Nephron progenitor cell (in vitro differentiated cells): Measurements from ENCODE around the gene ANO4.

Source experiments
- DNase-seq: peaks from one replicate; pipeline ENCODE4 v3.0.0; 2021
- H3K27ac Mint-ChIP-seq: 2 replicates; pipeline ENCODE4 v1.8.0; 2021; ENCODE audit warnings: mild to moderate bottlenecking, moderate library complexity, mixed read lengths
- H3K27me3 Mint-ChIP-seq: 2 replicates; pipeline ENCODE4 v1.8.0; 2021; ENCODE audit warnings: mild to moderate bottlenecking, low read depth, mixed read lengths; ENCODE audit not compliant: poor library complexity
- H3K36me3 Mint-ChIP-seq: 2 replicates; pipeline ENCODE4 v1.8.0; 2021; ENCODE audit warnings: low read depth, mixed read lengths
- H3K4me1 Mint-ChIP-seq: 2 replicates; pipeline ENCODE4 v1.8.0; 2021; ENCODE audit warnings: mixed read lengths
- H3K4me3 Mint-ChIP-seq: 2 replicates; pipeline ENCODE4 v1.8.0; 2021; ENCODE audit warnings: mild to moderate bottlenecking, moderate library complexity, mixed read lengths
- H3K9me3 Mint-ChIP-seq: 2 replicates; pipeline ENCODE4 v1.8.0; 2021; ENCODE audit warnings: mild to moderate bottlenecking, moderate library complexity, mixed read lengths
- TF ChIP-seq, protein P1 (sequence below): fragments of 200-600 bp; sonication (generic); IDR thresholded peaks from 2 replicates; pipeline ENCODE4 v1.5.0; 2021; ENCODE audit warnings: antibody characterized with exemption

ANO4 gene

DNA sequence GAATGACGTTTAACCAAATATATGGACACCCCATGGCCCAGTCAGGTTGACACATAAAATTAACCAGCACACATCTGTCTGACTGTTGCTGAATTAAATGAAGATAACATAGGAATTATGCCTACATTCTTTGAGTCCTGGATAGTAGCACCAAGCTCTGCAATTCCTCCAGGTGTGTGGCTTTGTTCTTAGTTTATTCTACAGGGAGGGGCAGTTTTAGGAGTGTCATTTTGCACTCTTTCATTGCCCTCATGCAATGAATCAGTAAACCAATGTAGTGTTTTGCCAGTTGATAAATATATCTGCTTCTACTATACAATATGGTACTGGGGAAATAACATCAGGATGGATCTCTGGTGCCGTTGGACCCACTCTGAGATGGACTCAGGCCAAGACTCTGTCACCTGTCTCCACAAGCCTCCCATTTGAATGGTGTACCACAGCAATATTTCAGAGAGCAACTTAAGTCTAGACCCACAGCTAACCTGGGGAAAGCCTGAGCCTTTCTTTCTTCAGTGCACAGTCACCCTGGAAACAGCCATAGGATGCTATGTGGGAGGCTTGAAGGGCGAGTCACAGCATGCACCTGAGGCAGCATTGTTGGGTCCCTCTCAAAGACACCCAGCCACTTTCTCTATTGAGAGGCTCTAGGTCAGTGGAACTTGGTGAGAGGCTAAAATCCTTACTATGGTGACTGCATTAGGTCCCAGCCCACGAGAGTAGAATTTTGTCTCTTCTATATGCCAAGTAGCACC is 73.2 kb downstream of the ANO4 start:
- Mint-ChIP-seq H3K27ac (no peak overlapping the region), H3K4me1 (no peaks in the 10 kb centered on the region), H3K27me3 (no peaks in the 10 kb centered on the region), H3K36me3 (no peaks in the 10 kb centered on the region), H3K4me3 (no peak overlapping the region), H3K9me3 (no peaks in the 10 kb centered on the region)
- no peak for DNase-seq
- TF ChIP-seq, protein P1, sequence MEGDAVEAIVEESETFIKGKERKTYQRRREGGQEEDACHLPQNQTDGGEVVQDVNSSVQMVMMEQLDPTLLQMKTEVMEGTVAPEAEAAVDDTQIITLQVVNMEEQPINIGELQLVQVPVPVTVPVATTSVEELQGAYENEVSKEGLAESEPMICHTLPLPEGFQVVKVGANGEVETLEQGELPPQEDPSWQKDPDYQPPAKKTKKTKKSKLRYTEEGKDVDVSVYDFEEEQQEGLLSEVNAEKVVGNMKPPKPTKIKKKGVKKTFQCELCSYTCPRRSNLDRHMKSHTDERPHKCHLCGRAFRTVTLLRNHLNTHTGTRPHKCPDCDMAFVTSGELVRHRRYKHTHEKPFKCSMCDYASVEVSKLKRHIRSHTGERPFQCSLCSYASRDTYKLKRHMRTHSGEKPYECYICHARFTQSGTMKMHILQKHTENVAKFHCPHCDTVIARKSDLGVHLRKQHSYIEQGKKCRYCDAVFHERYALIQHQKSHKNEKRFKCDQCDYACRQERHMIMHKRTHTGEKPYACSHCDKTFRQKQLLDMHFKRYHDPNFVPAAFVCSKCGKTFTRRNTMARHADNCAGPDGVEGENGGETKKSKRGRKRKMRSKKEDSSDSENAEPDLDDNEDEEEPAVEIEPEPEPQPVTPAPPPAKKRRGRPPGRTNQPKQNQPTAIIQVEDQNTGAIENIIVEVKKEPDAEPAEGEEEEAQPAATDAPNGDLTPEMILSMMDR = no peak

DNA sequence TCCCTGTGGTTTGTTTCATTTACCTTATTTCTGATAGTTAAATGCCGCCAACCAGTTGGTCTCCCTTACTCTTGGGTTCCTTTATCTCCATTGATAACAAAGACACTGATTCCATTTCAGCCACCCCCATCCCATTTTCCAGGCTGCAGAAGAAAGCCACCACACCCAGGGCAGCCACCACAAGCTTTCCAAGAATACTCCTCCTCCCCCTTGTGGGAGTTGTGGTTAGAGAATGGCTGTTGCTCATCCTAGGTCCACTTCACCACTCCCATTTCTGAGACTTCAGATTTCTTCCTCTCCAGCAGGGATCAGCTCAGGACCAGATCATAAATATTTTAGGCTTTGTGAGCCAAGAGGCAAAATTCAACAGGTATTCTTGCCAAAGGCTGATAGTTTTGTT is 73.9 kb downstream of the ANO4 start:
- Mint-ChIP-seq H3K9me3 (peaks cover 5% of the 10 kb centered on the region), H3K4me3 (no peak overlapping the region), H3K36me3 (no peaks in the 10 kb centered on the region), H3K27me3 (peaks cover 2% of the 10 kb centered on the region), H3K4me1 (no peaks in the 10 kb centered on the region), H3K27ac (no peak overlapping the region)
- TF ChIP-seq, protein P1 = no peak
- no peak for DNase-seq

DNA sequence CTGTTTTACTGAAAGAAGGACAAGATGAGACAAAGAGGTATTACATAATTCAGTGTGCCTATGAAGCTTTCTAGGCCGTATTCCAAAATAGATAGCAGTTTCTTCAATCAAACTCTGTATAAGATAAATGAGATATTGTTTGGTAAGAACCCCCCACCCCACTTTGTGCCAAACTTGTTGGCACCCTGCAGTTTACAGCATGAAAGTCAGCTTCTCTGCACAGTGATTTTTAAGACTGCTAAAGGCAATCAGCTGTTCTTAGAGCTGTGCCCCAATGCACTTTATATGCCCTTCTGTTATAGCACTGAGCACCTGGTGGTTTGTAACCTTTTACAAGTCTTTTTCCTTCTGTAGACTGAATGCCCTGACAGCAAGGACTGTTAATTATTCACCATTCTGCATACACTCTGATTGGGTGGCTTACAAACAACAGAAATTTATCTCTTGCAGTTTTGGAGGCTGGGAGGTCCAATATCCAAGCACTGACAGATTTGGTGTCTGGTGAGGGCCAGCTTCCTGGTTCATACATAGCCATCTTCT is 76.7 kb downstream of the ANO4 start:
- no peak overlapping the region for H3K27ac Mint-ChIP-seq
- peaks cover 6% of the 10 kb centered on the region for H3K9me3 Mint-ChIP-seq
- no peaks in the 10 kb centered on the region for H3K36me3 Mint-ChIP-seq
- DNase-seq = no peak
- no peaks in the 10 kb centered on the region for H3K4me1 Mint-ChIP-seq
- H3K4me3 Mint-ChIP-seq = no peak overlapping the region
- TF ChIP-seq, protein P1 = no peak
- H3K27me3 Mint-ChIP-seq = peaks cover 6% of the 10 kb centered on the region

DNA sequence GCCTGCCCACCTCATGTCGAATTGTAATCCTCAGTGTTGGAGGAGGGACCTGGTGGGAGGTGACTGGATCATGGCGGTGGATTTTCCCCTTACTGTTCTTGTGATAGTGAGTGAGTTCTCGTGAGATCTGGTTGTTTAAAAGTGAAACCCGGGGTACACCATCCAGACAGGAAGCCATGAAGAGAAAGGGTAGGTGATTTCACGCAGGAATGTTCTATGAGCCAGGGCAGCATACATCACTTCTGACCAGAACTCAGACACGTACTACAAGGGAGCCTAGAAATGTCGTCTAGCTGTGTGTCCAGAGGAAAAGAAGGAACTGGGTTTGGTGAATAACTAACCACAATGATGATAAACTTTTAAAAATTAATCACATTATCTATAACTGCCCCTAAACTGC is 80.6 kb downstream of the ANO4 start:
- Mint-ChIP-seq H3K27me3 (peaks cover 10% of the 10 kb centered on the region), H3K4me3 (no peak overlapping the region), H3K9me3 (peaks cover 6% of the 10 kb centered on the region), H3K4me1 (no peaks in the 10 kb centered on the region), H3K27ac (no peak overlapping the region), H3K36me3 (no peaks in the 10 kb centered on the region)
- TF ChIP-seq, protein P1 = no peak
- DNase-seq = no peak

GRCh38 chr12:100875771-100876170 is 81.2 kb downstream of the ANO4 start:
- Mint-ChIP-seq H3K27ac (no peak overlapping the region), H3K27me3 (peaks cover 10% of the 10 kb centered on the region), H3K4me3 (no peak overlapping the region), H3K9me3 (peaks cover 6% of the 10 kb centered on the region), H3K36me3 (no peaks in the 10 kb centered on the region), H3K4me1 (no peaks in the 10 kb centered on the region)
- no peak for DNase-seq
- TF ChIP-seq, protein P1 = no peak

DNA sequence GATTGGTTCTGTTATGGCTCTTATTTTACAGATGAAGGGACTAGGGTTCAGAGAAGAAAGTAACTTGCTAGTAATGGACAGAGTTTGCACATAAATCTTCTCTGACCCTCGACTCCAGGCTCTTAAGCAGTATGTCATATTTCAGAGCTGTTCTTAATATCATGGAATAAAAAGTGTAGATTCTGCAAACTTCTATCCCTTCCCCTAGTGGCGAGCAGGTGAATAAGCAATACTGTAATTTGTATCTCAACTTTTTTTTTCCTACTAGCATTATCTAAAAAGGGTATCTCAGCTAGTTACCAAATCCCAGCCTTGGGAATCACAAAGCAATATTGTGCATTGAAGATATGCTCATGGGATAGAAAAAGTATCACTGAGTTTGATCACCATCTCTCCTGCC is 83.2 kb downstream of the ANO4 start:
- Mint-ChIP-seq H3K4me1 (no peaks in the 10 kb centered on the region), H3K36me3 (no peaks in the 10 kb centered on the region), H3K27me3 (peaks cover 10% of the 10 kb centered on the region), H3K9me3 (peaks cover 6% of the 10 kb centered on the region), H3K27ac (no peak overlapping the region), H3K4me3 (no peak overlapping the region)
- DNase-seq = no peak
- TF ChIP-seq, protein P1 = peak; percentile 31
